ENCODE results near the gene NPY.
A peak's percentile ranks its signal among the peaks of the same experiment; 100 is the strongest.
"Not testable (repeated sequence)": the region's sequence is repeated elsewhere in the genome, so short reads cannot be mapped to it uniquely, and the experiment has no call there.

NPY gene

DNA sequence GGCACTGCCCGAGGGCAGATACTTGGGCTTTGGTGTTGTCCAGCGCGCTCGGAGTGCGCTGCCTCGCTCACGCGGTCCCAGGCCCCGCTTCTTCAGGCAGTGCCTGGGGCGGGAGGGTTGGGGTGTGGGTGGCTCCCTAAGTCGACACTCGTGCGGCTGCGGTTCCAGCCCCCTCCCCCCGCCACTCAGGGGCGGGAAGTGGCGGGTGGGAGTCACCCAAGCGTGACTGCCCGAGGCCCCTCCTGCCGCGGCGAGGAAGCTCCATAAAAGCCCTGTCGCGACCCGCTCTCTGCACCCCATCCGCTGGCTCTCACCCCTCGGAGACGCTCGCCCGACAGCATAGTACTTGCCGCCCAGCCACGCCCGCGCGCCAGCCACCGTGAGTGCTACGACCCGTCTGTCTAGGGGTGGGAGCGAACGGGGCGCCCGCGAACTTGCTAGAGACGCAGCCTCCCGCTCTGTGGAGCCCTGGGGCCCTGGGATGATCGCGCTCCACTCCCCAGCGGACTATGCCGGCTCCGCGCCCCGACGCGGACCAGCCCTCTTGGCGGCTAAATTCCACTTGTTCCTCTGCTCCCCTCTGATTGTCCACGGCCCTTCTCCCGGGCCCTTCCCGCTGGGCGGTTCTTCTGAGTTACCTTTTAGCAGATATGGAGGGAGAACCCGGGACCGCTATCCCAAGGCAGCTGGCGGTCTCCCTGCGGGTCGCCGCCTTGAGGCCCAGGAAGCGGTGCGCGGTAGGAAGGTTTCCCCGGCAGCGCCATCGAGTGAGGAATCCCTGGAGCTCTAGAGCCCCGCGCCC is at the start of gene NPY:
Gene NPY, plus strand, starts transcription at position 294 of the 802 bp plus-strand sequence. CDS start 1,051 bp downstream, outside the sequence.
- Histone ChIP-seq H3K9me3 (ENCODE audit: control insufficient read depth, insufficient read depth, low read depth, low read length) (peaks cover 4% of the 10 kb centered on the region; the same call in 1 of the 2 replicates), H3K27ac (ENCODE audit: low read depth, low read length) (no peak within 1 kb of the TSS), H3K4me1 (ENCODE audit: control insufficient read depth, insufficient read depth, low read length) (peaks cover 10% of the 10 kb centered on the region), H3K36me3 (ENCODE audit: control insufficient read depth, insufficient read depth, low read length) (no peaks in the 10 kb centered on the region), H3K9ac (ENCODE audit: low read length) (no peak within 1 kb of the TSS), H3K27me3 (ENCODE audit: control insufficient read depth, insufficient read depth, low read length) (peaks cover 55% of the 10 kb centered on the region), H3K4me3 (ENCODE audit: low read depth, low read length) (peak within 1 kb of the TSS; percentile 73)

GRCh38 chr7:24239260-24239659 is 44.7 kb upstream of the NPY start:
- H3K36me3 ChIP-seq (ENCODE audit: control insufficient read depth, insufficient read depth, low read length) = no peaks in the 10 kb centered on the region
- H3K27me3 ChIP-seq (ENCODE audit: control insufficient read depth, insufficient read depth, low read length) = no peaks in the 10 kb centered on the region
- no peak overlapping the region for H3K27ac ChIP-seq (ENCODE audit: low read depth, low read length)
- H3K4me1 ChIP-seq (ENCODE audit: control insufficient read depth, insufficient read depth, low read length) = peaks cover 20% of the 10 kb centered on the region
- H3K9me3 ChIP-seq (ENCODE audit: control insufficient read depth, insufficient read depth, low read depth, low read length) = no peaks in the 10 kb centered on the region
- no peak overlapping the region for H3K9ac ChIP-seq (ENCODE audit: low read length)
- no peak overlapping the region for H3K4me3 ChIP-seq (ENCODE audit: low read depth, low read length)

DNA sequence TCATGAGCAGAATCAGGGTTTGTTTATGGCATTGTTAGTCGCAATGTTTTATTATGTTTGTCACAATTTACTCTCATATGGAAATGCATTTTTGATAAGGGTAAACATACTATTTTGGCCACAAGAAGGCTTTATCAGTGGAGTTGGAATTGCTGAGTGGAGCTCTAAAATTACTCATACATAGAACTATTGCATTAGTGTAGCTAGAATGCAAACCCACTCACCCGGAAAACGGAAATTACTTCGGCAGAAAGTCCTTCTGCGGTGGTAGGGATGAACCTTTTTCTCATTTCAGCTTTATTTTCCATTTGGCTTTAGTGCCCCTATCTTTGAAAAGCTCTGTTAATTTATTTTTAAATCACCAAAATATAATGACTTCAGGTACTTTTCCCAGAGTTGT is 42.8 kb upstream of the NPY start:
- no peak overlapping the region for H3K9ac ChIP-seq (ENCODE audit: low read length)
- H3K4me1 ChIP-seq (ENCODE audit: control insufficient read depth, insufficient read depth, low read length) = peaks cover 3% of the 10 kb centered on the region; the same call in 1 of the 2 replicates
- H3K27me3 ChIP-seq (ENCODE audit: control insufficient read depth, insufficient read depth, low read length) = no peaks in the 10 kb centered on the region
- H3K9me3 ChIP-seq (ENCODE audit: control insufficient read depth, insufficient read depth, low read depth, low read length) = no peaks in the 10 kb centered on the region
- H3K4me3 ChIP-seq (ENCODE audit: low read depth, low read length) = no peak overlapping the region
- H3K27ac ChIP-seq (ENCODE audit: low read depth, low read length) = no peak overlapping the region
- no peaks in the 10 kb centered on the region for H3K36me3 ChIP-seq (ENCODE audit: control insufficient read depth, insufficient read depth, low read length)

GRCh38 chr7:24244554-24244953 is 39.4 kb upstream of the NPY start:
- H3K27me3 ChIP-seq (ENCODE audit: control insufficient read depth, insufficient read depth, low read length) = no peaks in the 10 kb centered on the region
- no peaks in the 10 kb centered on the region for H3K36me3 ChIP-seq (ENCODE audit: control insufficient read depth, insufficient read depth, low read length)
- H3K4me3 ChIP-seq (ENCODE audit: low read depth, low read length) = no peak overlapping the region
- no peak overlapping the region for H3K9ac ChIP-seq (ENCODE audit: low read length)
- no peaks in the 10 kb centered on the region for H3K9me3 ChIP-seq (ENCODE audit: control insufficient read depth, insufficient read depth, low read depth, low read length)
- no peak overlapping the region for H3K27ac ChIP-seq (ENCODE audit: low read depth, low read length)
- H3K4me1 ChIP-seq (ENCODE audit: control insufficient read depth, insufficient read depth, low read length) = no peaks in the 10 kb centered on the region

- Histone ChIP-seq H3K27ac (ENCODE audit: low read depth, low read length) (no peak overlapping the region), H3K9ac (ENCODE audit: low read length) (no peak overlapping the region), H3K36me3 (ENCODE audit: control insufficient read depth, insufficient read depth, low read length) (no peaks in the 10 kb centered on the region), H3K4me3 (ENCODE audit: low read depth, low read length) (no peak overlapping the region), H3K4me1 (ENCODE audit: control insufficient read depth, insufficient read depth, low read length) (no peaks in the 10 kb centered on the region), H3K9me3 (ENCODE audit: control insufficient read depth, insufficient read depth, low read depth, low read length) (peaks cover 1% of the 10 kb centered on the region; the same call in 1 of the 2 replicates), H3K27me3 (ENCODE audit: control insufficient read depth, insufficient read depth, low read length) (no peaks in the 10 kb centered on the region)
Measured at GRCh38 chr7:24245362-24245761, 38.6 kb upstream of the NPY start.

GRCh38 chr7:24249266-24249665 is 34.7 kb upstream of the NPY start:
- H3K27me3 ChIP-seq (ENCODE audit: control insufficient read depth, insufficient read depth, low read length) = no peaks in the 10 kb centered on the region
- no peaks in the 10 kb centered on the region for H3K4me1 ChIP-seq (ENCODE audit: control insufficient read depth, insufficient read depth, low read length)
- H3K4me3 ChIP-seq (ENCODE audit: low read depth, low read length) = no peak overlapping the region
- H3K36me3 ChIP-seq (ENCODE audit: control insufficient read depth, insufficient read depth, low read length) = no peaks in the 10 kb centered on the region
- no peak overlapping the region for H3K9ac ChIP-seq (ENCODE audit: low read length)
- peaks cover 9% of the 10 kb centered on the region for H3K9me3 ChIP-seq (ENCODE audit: control insufficient read depth, insufficient read depth, low read depth, low read length)
- H3K27ac ChIP-seq (ENCODE audit: low read depth, low read length) = no peak overlapping the region

DNA sequence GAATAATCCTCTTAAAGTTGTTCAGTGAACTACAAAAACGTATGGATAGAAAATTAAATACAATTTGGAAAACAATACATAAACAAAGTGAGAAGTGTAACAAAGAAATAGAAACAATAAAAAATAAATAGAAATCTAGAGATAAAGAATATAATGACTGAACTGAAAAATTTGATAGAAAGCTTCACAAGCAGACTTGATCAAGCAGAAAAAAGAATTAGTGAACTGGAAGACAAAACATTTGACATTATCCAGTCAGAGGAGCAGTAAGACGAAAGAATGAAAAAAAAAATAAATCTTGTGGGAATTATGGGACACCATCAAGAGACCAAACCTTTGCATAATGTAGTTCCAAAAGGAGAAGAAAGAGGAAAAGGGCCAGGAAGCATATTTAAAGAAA is 32.4 kb upstream of the NPY start:
- H3K36me3 ChIP-seq (ENCODE audit: control insufficient read depth, insufficient read depth, low read length) = no peaks in the 10 kb centered on the region
- H3K27ac ChIP-seq (ENCODE audit: low read depth, low read length) = no peak overlapping the region
- H3K27me3 ChIP-seq (ENCODE audit: control insufficient read depth, insufficient read depth, low read length) = no peaks in the 10 kb centered on the region
- H3K9me3 ChIP-seq (ENCODE audit: control insufficient read depth, insufficient read depth, low read depth, low read length) = peaks cover 9% of the 10 kb centered on the region
- H3K4me1 ChIP-seq (ENCODE audit: control insufficient read depth, insufficient read depth, low read length) = no peaks in the 10 kb centered on the region
- H3K4me3 ChIP-seq (ENCODE audit: low read depth, low read length) = no peak overlapping the region
- H3K9ac ChIP-seq (ENCODE audit: low read length) = no peak overlapping the region

DNA sequence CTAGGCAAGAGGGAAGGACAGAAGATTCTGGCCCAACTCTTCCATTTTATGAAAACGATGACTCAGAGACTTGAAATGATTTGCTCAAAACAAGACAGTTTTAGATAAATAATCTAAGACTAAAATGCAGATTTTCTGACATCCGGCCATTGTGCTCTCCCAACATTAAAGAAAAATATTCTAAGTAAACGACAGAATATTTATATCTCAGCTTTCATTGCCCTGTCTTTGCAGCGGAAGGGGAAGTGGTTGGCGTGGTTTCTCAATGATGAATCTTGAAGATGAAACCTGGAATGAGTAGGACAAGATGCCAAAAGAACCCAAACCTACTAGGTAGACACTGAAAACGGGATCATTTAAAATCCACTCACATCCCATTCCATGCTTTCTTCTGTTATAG is 28.9 kb upstream of the NPY start:
- Histone ChIP-seq H3K4me1 (ENCODE audit: control insufficient read depth, insufficient read depth, low read length) (no peaks in the 10 kb centered on the region), H3K9me3 (ENCODE audit: control insufficient read depth, insufficient read depth, low read depth, low read length) (peaks cover 9% of the 10 kb centered on the region), H3K4me3 (ENCODE audit: low read depth, low read length) (no peak overlapping the region), H3K27me3 (ENCODE audit: control insufficient read depth, insufficient read depth, low read length) (no peaks in the 10 kb centered on the region), H3K9ac (ENCODE audit: low read length) (no peak overlapping the region), H3K36me3 (ENCODE audit: control insufficient read depth, insufficient read depth, low read length) (no peaks in the 10 kb centered on the region), H3K27ac (ENCODE audit: low read depth, low read length) (no peak overlapping the region)

DNA sequence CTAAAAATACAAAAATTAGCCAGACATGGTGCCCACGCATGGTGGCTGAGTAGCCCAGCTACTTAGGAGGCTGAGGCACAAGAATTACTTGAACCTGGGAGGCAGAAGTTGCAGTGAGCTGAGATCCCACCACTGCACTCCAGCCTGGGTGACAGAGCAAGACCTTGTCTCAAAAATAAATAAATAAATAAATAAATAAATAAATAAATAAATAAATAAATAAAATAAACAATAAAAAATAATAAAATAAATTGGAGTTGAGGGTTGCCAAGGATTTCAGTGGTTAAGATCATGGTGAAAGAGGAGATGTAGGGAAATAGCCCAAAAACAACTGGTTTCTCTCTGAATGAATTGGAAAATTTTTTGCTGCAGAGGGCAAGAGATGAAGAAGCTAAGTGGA is 25.7 kb upstream of the NPY start:
- H3K9me3 ChIP-seq (ENCODE audit: control insufficient read depth, insufficient read depth, low read depth, low read length); H3K27ac ChIP-seq (ENCODE audit: low read depth, low read length); H3K4me3 ChIP-seq (ENCODE audit: low read depth, low read length); H3K36me3 ChIP-seq (ENCODE audit: control insufficient read depth, insufficient read depth, low read length); H3K27me3 ChIP-seq (ENCODE audit: control insufficient read depth, insufficient read depth, low read length); H3K9ac ChIP-seq (ENCODE audit: low read length); H3K4me1 ChIP-seq (ENCODE audit: control insufficient read depth, insufficient read depth, low read length): not testable (repeated sequence)

DNA sequence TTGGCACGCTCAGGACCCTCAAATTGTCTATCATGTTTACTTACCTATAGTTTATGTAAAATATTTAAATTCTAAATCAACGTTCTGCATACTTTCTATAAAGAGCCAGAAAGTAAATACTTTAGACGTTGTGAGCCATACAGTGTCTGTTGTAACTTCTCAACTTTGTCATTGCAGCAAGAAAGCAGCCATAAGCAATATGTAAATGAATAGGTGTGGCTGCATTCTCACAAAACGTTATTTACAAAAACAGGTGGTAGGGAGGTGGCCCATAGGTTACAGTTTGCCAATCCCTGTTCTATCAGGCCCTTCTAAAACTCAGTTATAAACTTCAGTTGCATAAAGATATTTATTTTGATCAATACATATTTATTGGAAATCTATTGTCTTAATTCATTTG is 12.1 kb upstream of the NPY start:
- H3K9ac ChIP-seq (ENCODE audit: low read length) = no peak overlapping the region
- H3K36me3 ChIP-seq (ENCODE audit: control insufficient read depth, insufficient read depth, low read length) = no peaks in the 10 kb centered on the region
- H3K4me1 ChIP-seq (ENCODE audit: control insufficient read depth, insufficient read depth, low read length) = no peaks in the 10 kb centered on the region
- H3K4me3 ChIP-seq (ENCODE audit: low read depth, low read length) = no peak overlapping the region
- H3K27ac ChIP-seq (ENCODE audit: low read depth, low read length) = no peak overlapping the region
- 0 out of 2 replicates have a peak, but pooled peaks cover 3% of the 10 kb centered on the region for H3K9me3 ChIP-seq (ENCODE audit: control insufficient read depth, insufficient read depth, low read depth, low read length)
- no peaks in the 10 kb centered on the region for H3K27me3 ChIP-seq (ENCODE audit: control insufficient read depth, insufficient read depth, low read length)

DNA sequence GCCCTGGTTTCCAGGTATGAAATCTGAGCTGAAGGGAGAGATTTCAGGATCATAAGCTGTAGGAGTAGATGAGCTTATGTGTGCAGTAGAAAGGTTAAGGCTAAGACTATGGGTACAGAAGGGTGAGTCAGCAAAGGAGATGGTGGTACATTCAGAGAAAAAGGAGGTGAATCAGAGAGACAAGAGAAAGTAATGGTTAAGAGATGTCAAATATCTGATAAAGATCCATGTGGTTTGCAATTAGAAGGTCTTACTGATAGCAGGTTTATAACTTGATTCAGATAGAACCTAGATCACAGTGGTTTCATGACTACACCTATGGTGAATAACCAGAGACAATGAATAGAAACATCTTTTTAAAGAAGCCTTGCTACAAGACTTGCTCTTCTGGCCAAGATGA is 4.5 kb upstream of the NPY start:
- Histone ChIP-seq H3K27me3 (ENCODE audit: control insufficient read depth, insufficient read depth, low read length) (peaks cover 29% of the 10 kb centered on the region), H3K4me1 (ENCODE audit: control insufficient read depth, insufficient read depth, low read length) (no peaks in the 10 kb centered on the region), H3K27ac (ENCODE audit: low read depth, low read length) (no peak overlapping the region), H3K9me3 (ENCODE audit: control insufficient read depth, insufficient read depth, low read depth, low read length) (peaks cover 19% of the 10 kb centered on the region), H3K4me3 (ENCODE audit: low read depth, low read length) (no peak overlapping the region), H3K9ac (ENCODE audit: low read length) (no peak overlapping the region), H3K36me3 (ENCODE audit: control insufficient read depth, insufficient read depth, low read length) (0 out of 2 replicates have a peak, but pooled peaks cover 3% of the 10 kb centered on the region)
